BLaER1 treated with 17β-estradiol and CSF1 and Interleukin-3, amounts not matched to agents 10 nM and 100 nM (cell line): ENCODE results near the gene RBPJ.

Source experiments
- H3K27ac ChIP-seq, 11 experiments: shearing (Covaris generic); formaldehyde crosslinking; 2 replicates each; pipeline ENCODE4 v1.8.1; 2022
- H3K27me3 ChIP-seq, 11 experiments: shearing (Covaris generic); formaldehyde crosslinking; 2 replicates each; pipeline ENCODE4 v1.8.1; 2022
- H3K36me3 ChIP-seq, 11 experiments: shearing (Covaris generic); formaldehyde crosslinking; 2 replicates each; pipeline ENCODE4 v1.8.1; 2022
- H3K4me1 ChIP-seq, 10 experiments: shearing (Covaris generic); formaldehyde crosslinking; 2 replicates each; pipeline ENCODE4 v1.8.1; 2022
- H3K4me2 ChIP-seq, 11 experiments: shearing (Covaris generic); formaldehyde crosslinking; 2 replicates each; pipeline ENCODE4 v1.8.1; 2022
- H3K4me3 ChIP-seq, 10 experiments: shearing (Covaris generic); formaldehyde crosslinking; 2 replicates each; pipeline ENCODE4 v1.8.1; 2022
- H3K9ac ChIP-seq, 11 experiments: shearing (Covaris generic); formaldehyde crosslinking; 2 replicates each; pipeline ENCODE4 v1.8.1; 2022
- H3K9me3 ChIP-seq, 11 experiments: shearing (Covaris generic); formaldehyde crosslinking; replicated peaks in 1 of 11; 2 replicates each; pipeline ENCODE4 v1.8.1; 2022
- H4K20me1 ChIP-seq, 11 experiments: shearing (Covaris generic); formaldehyde crosslinking; 2 replicates each; pipeline ENCODE4 v1.8.1; 2022
- Cebpa-rat ChIP-seq, 11 experiments: shearing (Covaris generic); IDR thresholded peaks; 2 replicates each; pipeline ENCODE4 v1.8.1; 2022

The RBPJ gene

DNA sequence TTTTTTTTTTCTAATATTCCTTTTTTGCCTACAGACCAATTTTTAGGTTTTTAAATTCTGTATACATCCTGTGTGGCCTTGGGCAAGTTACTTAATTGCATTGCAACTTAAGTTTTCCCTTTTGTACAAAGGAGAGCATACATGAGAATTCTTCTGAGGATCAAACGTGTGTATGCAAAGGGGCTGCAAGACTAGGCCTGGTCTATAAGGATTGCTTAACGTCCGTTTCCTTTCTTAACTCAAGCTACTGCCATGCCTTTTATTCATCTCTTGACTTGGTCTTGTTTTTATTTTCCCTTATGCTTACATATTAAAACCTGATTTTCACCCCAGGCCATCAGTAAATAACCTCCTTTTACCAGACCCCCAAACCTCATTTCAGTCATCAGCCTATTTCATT is 13.6 kb downstream of the RBPJ start:
- Histone ChIP-seq H3K4me2 (peak overlapping the region in 4 of 11 experiments; percentile 11 to 43 (median 38); a peak in 6 of 22 replicates), H3K4me3 (no peak overlapping the region), H3K36me3 (peaks cover 0 to 81% (median 11%) of the 10 kb centered on the region in 11 experiments; a peak in 16 of 22 replicates), H4K20me1 (peaks cover 89 to 100% (median 100%) of the 10 kb centered on the region in 11 experiments), H3K4me1 (peaks cover 17 to 100% (median 28%) of the 10 kb centered on the region in 10 experiments), H3K27ac (no peak overlapping the region), H3K27me3 (no peaks in the 10 kb centered on the region), H3K9me3 (no peaks in the 10 kb centered on the region), H3K9ac (no peak overlapping the region)
- no peak for TF ChIP-seq Cebpa-rat (IDR thresholded peaks at IDR 0.05)

- TF ChIP-seq Cebpa-rat (IDR thresholded peaks at IDR 0.05) = no peak
- H3K4me3 ChIP-seq = no peak overlapping the region
Observed at GRCh38 chr4:26337612-26338011, 16.8 kb downstream of the RBPJ start.

GRCh38 chr4:26342328-26343037 is 21.7 kb downstream of the RBPJ start:
- Histone ChIP-seq H3K27me3 (no peaks in the 10 kb centered on the region), H4K20me1 (peaks cover 91 to 100% (median 100%) of the 10 kb centered on the region in 11 experiments), H3K4me1 (peaks cover 20 to 98% (median 37%) of the 10 kb centered on the region in 10 experiments), H3K4me2 (peak overlapping the region in 6 of 11 experiments; percentile 8 to 46 (median 28); a peak in 6 of 22 replicates), H3K9ac (peak overlapping the region in 1 of 11 experiments; percentile 16; a peak in 1 of 22 replicates), H3K4me3 (no peak overlapping the region), H3K36me3 (peaks cover 0 to 51% (median 8%) of the 10 kb centered on the region in 11 experiments; a peak in 14 of 22 replicates), H3K27ac (peak overlapping the region in 1 of 11 experiments; percentile 27; a peak in 3 of 22 replicates), H3K9me3 (no peaks in the 10 kb centered on the region)
- no peak for TF ChIP-seq Cebpa-rat (IDR thresholded peaks at IDR 0.05)

More at GRCh38 chr4:26337612-26338011, 16.8 kb downstream of the RBPJ start:
- H4K20me1 ChIP-seq = peaks cover 92 to 100% (median 100%) of the 10 kb centered on the region in 11 experiments
- H3K9me3 ChIP-seq = no peaks in the 10 kb centered on the region
- no peaks in the 10 kb centered on the region for H3K27me3 ChIP-seq
- peak overlapping the region in 2 of 11 experiments; percentile 14 to 16; a peak in 2 of 22 replicates for H3K4me2 ChIP-seq
- peaks cover 0 to 75% (median 5%) of the 10 kb centered on the region in 11 experiments; a peak in 16 of 22 replicates for H3K36me3 ChIP-seq
- H3K27ac ChIP-seq = no peak overlapping the region
- H3K4me1 ChIP-seq = peaks cover 10 to 100% (median 35%) of the 10 kb centered on the region in 10 experiments; a peak in 19 of 20 replicates
- H3K9ac ChIP-seq = peak overlapping the region in 1 of 11 experiments; percentile 19; a peak in 1 of 22 replicates

- Histone ChIP-seq H3K4me2 (peak overlapping the region in 2 of 11 experiments; percentile 39 to 46; a peak in 2 of 22 replicates), H3K27me3 (no peaks in the 10 kb centered on the region), H3K4me1 (peaks cover 20 to 98% (median 37%) of the 10 kb centered on the region in 10 experiments), H4K20me1 (peaks cover 94 to 100% (median 100%) of the 10 kb centered on the region in 11 experiments), H3K9me3 (no peaks in the 10 kb centered on the region), H3K4me3 (no peak overlapping the region), H3K9ac (peak overlapping the region in 1 of 11 experiments; percentile 16; a peak in 1 of 22 replicates), H3K27ac (peak overlapping the region in 1 of 11 experiments; percentile 27; a peak in 2 of 22 replicates), H3K36me3 (peaks cover 0 to 51% (median 9%) of the 10 kb centered on the region in 11 experiments; a peak in 14 of 22 replicates)
- no peak for TF ChIP-seq Cebpa-rat (IDR thresholded peaks at IDR 0.05)
Observed at GRCh38 chr4:26343038-26343398, 22.2 kb downstream of the RBPJ start.

- H3K4me2 ChIP-seq = peak overlapping the region; percentile 14 to 75 (median 23); a peak in 16 of 22 replicates
- peak overlapping the region in 3 of 11 experiments; percentile 19 to 63 (median 43); a peak in 5 of 22 replicates for H3K27ac ChIP-seq
- 0 out of 22 replicates have a peak overlapping the region, but pooled peaks of 1 of the 11 experiments have one; percentile 7 for H3K9ac ChIP-seq
- peaks cover 4 to 51% (median 13%) of the 10 kb centered on the region in 11 experiments; a peak in 14 of 22 replicates for H3K36me3 ChIP-seq
- no peak overlapping the region for H3K4me3 ChIP-seq
- H4K20me1 ChIP-seq = peaks cover 94 to 100% (median 100%) of the 10 kb centered on the region in 11 experiments
- H3K27me3 ChIP-seq = no peaks in the 10 kb centered on the region
- H3K4me1 ChIP-seq = peaks cover 15 to 98% (median 31%) of the 10 kb centered on the region in 10 experiments
- no peaks in the 10 kb centered on the region for H3K9me3 ChIP-seq
- TF ChIP-seq Cebpa-rat (IDR thresholded peaks at IDR 0.05) = no peak
Observed at GRCh38 chr4:26344901-26345564, 24.2 kb downstream of the RBPJ start.

GRCh38 chr4:26345565-26345938 is 24.7 kb downstream of the RBPJ start:
- Histone ChIP-seq H3K4me2 (peak overlapping the region; percentile 14 to 75 (median 23); a peak in 16 of 22 replicates), H3K4me1 (peaks cover 14 to 98% (median 30%) of the 10 kb centered on the region in 10 experiments)

GRCh38 chr4:26346203-26346620 is 25.4 kb downstream of the RBPJ start:
- H3K4me1 ChIP-seq = peaks cover 14 to 98% (median 28%) of the 10 kb centered on the region in 10 experiments
- no peak overlapping the region for H3K4me3 ChIP-seq
- TF ChIP-seq Cebpa-rat (IDR thresholded peaks at IDR 0.05) = no peak
- H4K20me1 ChIP-seq = peaks cover 93 to 100% (median 100%) of the 10 kb centered on the region in 11 experiments
- no peaks in the 10 kb centered on the region for H3K9me3 ChIP-seq
- H3K4me2 ChIP-seq = peak overlapping the region in 4 of 11 experiments; percentile 23 to 75 (median 58); a peak in 5 of 22 replicates
- H3K27me3 ChIP-seq = no peaks in the 10 kb centered on the region
- peaks cover 4 to 60% (median 13%) of the 10 kb centered on the region in 11 experiments; a peak in 14 of 22 replicates for H3K36me3 ChIP-seq
- H3K27ac ChIP-seq = peak overlapping the region in 3 of 11 experiments; percentile 3 to 63 (median 43); a peak in 4 of 22 replicates
- H3K9ac ChIP-seq = 0 out of 22 replicates have a peak overlapping the region, but pooled peaks of 1 of the 11 experiments have one; percentile 7

More at GRCh38 chr4:26345565-26345938, 24.7 kb downstream of the RBPJ start:
- Histone ChIP-seq H3K27me3 (no peaks in the 10 kb centered on the region), H3K9me3 (no peaks in the 10 kb centered on the region), H3K36me3 (peaks cover 4 to 55% (median 13%) of the 10 kb centered on the region in 11 experiments; a peak in 14 of 22 replicates), H4K20me1 (peaks cover 93 to 100% (median 100%) of the 10 kb centered on the region in 11 experiments), H3K4me3 (no peak overlapping the region), H3K27ac (peak overlapping the region in 3 of 11 experiments; percentile 19 to 63 (median 43); a peak in 5 of 22 replicates), H3K9ac (peak overlapping the region in 1 of 11 experiments; percentile 7; a peak in 1 of 22 replicates)
- no peak for TF ChIP-seq Cebpa-rat (IDR thresholded peaks at IDR 0.05)

DNA sequence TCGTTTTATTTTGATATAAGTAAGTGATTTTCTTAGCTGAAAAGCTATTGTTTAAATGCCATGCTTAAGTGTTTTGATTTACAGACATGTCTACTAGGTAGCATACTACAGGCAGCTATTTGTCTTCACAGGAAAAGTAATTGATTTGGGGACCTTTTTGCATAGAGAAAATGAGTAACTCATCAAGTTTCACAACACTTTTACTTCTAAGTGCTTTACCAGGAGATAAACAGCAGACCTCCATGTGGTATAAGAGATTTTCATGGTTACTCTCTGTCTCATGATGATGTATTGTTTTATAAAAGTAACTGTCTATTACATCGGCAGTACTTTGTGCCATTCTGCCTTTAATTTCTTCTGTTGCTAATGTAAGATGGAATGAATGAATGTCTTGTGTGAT is 28.7 kb downstream of the RBPJ start:
- no peak overlapping the region for H3K9ac ChIP-seq
- no peak overlapping the region for H3K4me3 ChIP-seq
- no peak overlapping the region for H3K27ac ChIP-seq
- H3K4me2 ChIP-seq = peak overlapping the region in 1 of 11 experiments; percentile 35; a peak in 1 of 22 replicates
- H3K9me3 ChIP-seq = no peaks in the 10 kb centered on the region
- no peak for TF ChIP-seq Cebpa-rat (IDR thresholded peaks at IDR 0.05)
- peaks cover 3 to 59% (median 16%) of the 10 kb centered on the region in 11 experiments; a peak in 13 of 22 replicates for H3K36me3 ChIP-seq
- H3K4me1 ChIP-seq = peaks cover 7 to 96% (median 15%) of the 10 kb centered on the region in 10 experiments; a peak in 18 of 20 replicates
- no peaks in the 10 kb centered on the region for H3K27me3 ChIP-seq
- peaks cover 82 to 100% (median 100%) of the 10 kb centered on the region in 11 experiments for H4K20me1 ChIP-seq
